Measurements from ENCODE around the gene UBALD1. TPM values are rescaled to one million over a fixed set of nuclear protein-coding genes. Genes with fewer than 3 reads are reported as not detected.

UBALD1 gene
- total and polyA plus RNA-seq, 10 of the 15 experiments (the other 5 are each of a cell fraction or from before 2014, with no cell fraction given), result 0.05 to 32.7 (median 5.1) TPM

DNA sequence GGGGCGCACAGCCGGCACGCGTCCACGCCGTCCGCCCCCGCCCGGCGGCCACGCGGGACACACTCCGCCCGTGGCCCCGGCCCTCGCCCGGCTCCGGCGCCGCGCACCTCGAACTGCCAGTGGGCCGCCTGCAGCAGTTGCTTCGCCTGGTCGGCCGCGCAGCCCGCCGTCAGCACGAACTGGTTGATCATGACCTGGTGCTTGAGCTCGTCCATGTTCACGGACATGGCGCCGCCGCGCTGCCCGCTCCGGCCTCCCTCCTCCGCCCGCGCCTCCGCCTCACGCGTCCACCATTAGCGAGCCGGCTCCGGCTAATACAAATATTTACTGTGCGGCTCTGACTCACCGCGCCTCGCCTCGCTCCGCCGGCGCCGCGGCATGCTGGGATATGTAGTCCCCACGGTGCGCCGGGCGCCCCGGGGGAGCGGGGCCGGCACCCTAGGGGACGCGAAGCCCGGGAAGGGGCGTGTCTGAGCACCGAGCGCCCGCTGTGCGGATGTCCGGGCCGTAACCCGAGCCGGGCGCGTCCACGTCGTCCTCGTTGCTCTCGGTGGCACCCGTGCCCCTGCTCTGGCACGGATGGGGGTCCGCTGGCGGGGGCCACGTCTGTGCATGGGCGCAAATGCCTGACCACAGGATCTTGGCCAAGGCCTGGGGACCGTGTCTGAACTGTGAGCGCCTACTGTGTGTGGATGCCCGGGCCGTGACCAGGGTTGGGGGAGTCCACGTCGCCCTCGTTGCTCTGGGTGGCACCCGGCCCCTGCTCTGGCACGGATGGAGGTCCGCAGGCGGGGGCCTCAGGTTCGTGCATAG is at the start of gene UBALD1 (continued):
- TF ChIP-seq MAX (IDR thresholded peaks at IDR 0.05; ENCODE audit: low read depth, low read length), result 0 out of 2 replicates have a peak, but pooled peaks have one; percentile 46
- no peak for TF ChIP-seq ZBTB11 (CRISPR knock-in tag; IDR thresholded peaks at IDR 0.05)
- no peak for TF ChIP-seq SREBF2 (IDR thresholded peaks at IDR 0.05; ENCODE audit: low read length)
- TF ChIP-seq MXI1 (IDR thresholded peaks at IDR 0.05; ENCODE audit: low read depth, low read length), result peak; percentile 81
- TF ChIP-seq SUPT20H (IDR thresholded peaks at IDR 0.05; ENCODE audit: borderline replicate concordance, control insufficient read depth, low read depth, low read length), result no peak
- TF ChIP-seq CBX3 (IDR thresholded peaks at IDR 0.05; ENCODE audit: borderline replicate concordance, low read depth), result no peak
- peak; percentile 88; the same call in 1 of the 2 replicates for TF ChIP-seq BACH1 (IDR thresholded peaks at IDR 0.05; ENCODE audit: borderline replicate concordance)
- TF ChIP-seq PKNOX1 (IDR thresholded peaks at IDR 0.05), result no peak; the same call in 1 of the 2 replicates
- TF ChIP-seq, protein P1, sequence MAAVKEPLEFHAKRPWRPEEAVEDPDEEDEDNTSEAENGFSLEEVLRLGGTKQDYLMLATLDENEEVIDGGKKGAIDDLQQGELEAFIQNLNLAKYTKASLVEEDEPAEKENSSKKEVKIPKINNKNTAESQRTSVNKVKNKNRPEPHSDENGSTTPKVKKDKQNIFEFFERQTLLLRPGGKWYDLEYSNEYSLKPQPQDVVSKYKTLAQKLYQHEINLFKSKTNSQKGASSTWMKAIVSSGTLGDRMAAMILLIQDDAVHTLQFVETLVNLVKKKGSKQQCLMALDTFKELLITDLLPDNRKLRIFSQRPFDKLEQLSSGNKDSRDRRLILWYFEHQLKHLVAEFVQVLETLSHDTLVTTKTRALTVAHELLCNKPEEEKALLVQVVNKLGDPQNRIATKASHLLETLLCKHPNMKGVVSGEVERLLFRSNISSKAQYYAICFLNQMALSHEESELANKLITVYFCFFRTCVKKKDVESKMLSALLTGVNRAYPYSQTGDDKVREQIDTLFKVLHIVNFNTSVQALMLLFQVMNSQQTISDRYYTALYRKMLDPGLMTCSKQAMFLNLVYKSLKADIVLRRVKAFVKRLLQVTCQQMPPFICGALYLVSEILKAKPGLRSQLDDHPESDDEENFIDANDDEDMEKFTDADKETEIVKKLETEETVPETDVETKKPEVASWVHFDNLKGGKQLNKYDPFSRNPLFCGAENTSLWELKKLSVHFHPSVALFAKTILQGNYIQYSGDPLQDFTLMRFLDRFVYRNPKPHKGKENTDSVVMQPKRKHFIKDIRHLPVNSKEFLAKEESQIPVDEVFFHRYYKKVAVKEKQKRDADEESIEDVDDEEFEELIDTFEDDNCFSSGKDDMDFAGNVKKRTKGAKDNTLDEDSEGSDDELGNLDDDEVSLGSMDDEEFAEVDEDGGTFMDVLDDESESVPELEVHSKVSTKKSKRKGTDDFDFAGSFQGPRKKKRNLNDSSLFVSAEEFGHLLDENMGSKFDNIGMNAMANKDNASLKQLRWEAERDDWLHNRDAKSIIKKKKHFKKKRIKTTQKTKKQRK (IDR thresholded peaks at IDR 0.05; ENCODE audit: low read depth, low read length), result no peak
- TF ChIP-seq NR2F1 (conservative IDR thresholded peaks at IDR 0.05), result peak; percentile 28; the same call in 1 of the 2 replicates
- TF ChIP-seq MYC (IDR thresholded peaks at IDR 0.05; ENCODE audit: insufficient read depth, insufficient read length, insufficient replicate concordance, low read length, severe bottlenecking), result peak; percentile 25
- peak; percentile 93 for TF ChIP-seq YY1 (IDR thresholded peaks at IDR 0.05; ENCODE audit: low read depth, low read length)
- no peak for TF ChIP-seq WRNIP1 (IDR thresholded peaks at IDR 0.05; ENCODE audit: borderline replicate concordance, low read depth, low read length)
- 0 out of 2 replicates have a peak, but pooled peaks have one; percentile 26 for TF ChIP-seq JUND (IDR thresholded peaks at IDR 0.05; ENCODE audit: low read depth, low read length)
- peak; percentile 91 for TF ChIP-seq PAX5 (IDR thresholded peaks at IDR 0.05; ENCODE audit: borderline replicate concordance, low read depth, low read length)
- TF ChIP-seq IKZF1 (conservative IDR thresholded peaks at IDR 0.05), result peak; percentile 79
- TF ChIP-seq PAX8 (IDR thresholded peaks at IDR 0.05), result no peak
- TF ChIP-seq TAF1 (IDR thresholded peaks at IDR 0.05; ENCODE audit: borderline replicate concordance, low read depth, low read length), result peak; percentile 89
- TF ChIP-seq HDAC6 (IDR thresholded peaks at IDR 0.05; ENCODE audit: unreplicated experiment), result peak; percentile 6
- peak; percentile 24 for TF ChIP-seq SP1 (IDR thresholded peaks at IDR 0.05; ENCODE audit: low read depth, low read length)
- peak; percentile 88 for TF ChIP-seq MEF2B (IDR thresholded peaks at IDR 0.05; ENCODE audit: partially characterized antibody, poor library complexity, severe bottlenecking)
- TF ChIP-seq ASH2L (IDR thresholded peaks at IDR 0.05; ENCODE audit: borderline replicate concordance, low read depth), result no peak; the same call in 1 of the 2 replicates

All from GM12878 (cell line).